Endothelial cell of umbilical vein (primary cell): ENCODE measurements around the gene GRAMD1B. TPM values are rescaled to one million over a fixed set of nuclear protein-coding genes. Genes with fewer than 3 reads are reported as not detected.

ENCODE experiments used
- BruUV-seq: library from RNA; stranded (reverse); fragments of 400-500 nt; replicated peaks from 2 replicates; lab custom pipeline; 2021; lab: Mats Ljungman, UMichigan
- CTCF ChIA-PET: fragments of 300-600, 350-600 bp; sonication (Branson Sonifier 250); formaldehyde crosslinking; loops from one replicate; lab custom pipeline; 2021; ENCODE audit warnings: antibody characterized with exemption, inconsistent platforms; lab: Charles Lee
- POLR2A ChIA-PET: fragments of 300-600, 350-600 bp; sonication (Branson Sonifier 250); formaldehyde crosslinking; loops from one replicate; lab custom pipeline; 2021; ENCODE audit warnings: antibody characterized with exemption, inconsistent platforms; lab: Charles Lee
- DNase-seq: peaks from one replicate; pipeline ENCODE4 v3.0.0-alpha.2; 2011; ENCODE audit warnings: low read depth, low spot score
- FAIRE-seq: peaks from 2 replicates; lab custom pipeline; 2011; peaks lifted over from hg19 to GRCh38; lab: Jason Lieb, UNC
- H2AFZ ChIP-seq: 2 replicates; pipeline ENCODE4 v1.6.0; 2012; ENCODE audit warnings: low read depth, low read length, control low read depth, inconsistent platforms
- H3K27ac ChIP-seq: 2 replicates; pipeline ENCODE4 v1.5.1; 2011; ENCODE audit warnings: low read depth, mild to moderate bottlenecking, control low read depth, low read length, moderate library complexity; ENCODE audit not compliant: insufficient read depth
- H3K27me3 ChIP-seq, 2 experiments: 2 replicates each; pipeline versions ENCODE4 v1.6.0 to v1.6.1; 2011; ENCODE audit warnings: low read length in 2 of 2, mixed read lengths in 1 of 2; ENCODE audit not compliant: control insufficient read depth in 2 of 2, insufficient read depth in 2 of 2
- H3K36me3 ChIP-seq, 2 experiments: 2 replicates in 1 of 2; 3 replicates in 1 of 2; pipeline ENCODE4 v1.5.1; 2011; ENCODE audit warnings: low read length in 2 of 2, mild to moderate bottlenecking in 1 of 2, moderate library complexity in 1 of 2; ENCODE audit not compliant: control insufficient read depth in 2 of 2, insufficient read depth in 2 of 2; ENCODE audit errors: extremely low read depth in 1 of 2
- H3K4me1 ChIP-seq: 3 replicates; pipeline ENCODE4 v1.5.1; 2011; ENCODE audit warnings: mild to moderate bottlenecking, low read length; ENCODE audit not compliant: control insufficient read depth, insufficient read depth; ENCODE audit errors: extremely low read depth
- H3K4me2 ChIP-seq: 2 replicates; pipeline ENCODE4 v1.6.1; 2011; ENCODE audit warnings: low read length, control low read depth, mixed read lengths; ENCODE audit not compliant: insufficient read depth
- H3K4me3 ChIP-seq, 3 experiments: fragments of 200-600 bp in 1 of 3; sonication (generic), shearing (Covaris generic) in 1 of 3; replicated peaks in 1 of 3; 2 replicates each; pipeline ENCODE4 v1.5.1; 2011 to 2016; ENCODE audit warnings: control low read depth in 3 of 3, low read length in 3 of 3, mild to moderate bottlenecking in 2 of 3, inconsistent platforms in 1 of 3, low read depth in 1 of 3, moderate library complexity in 1 of 3; ENCODE audit not compliant: insufficient read depth in 1 of 3
- H3K79me2 ChIP-seq: 2 replicates; pipeline ENCODE4 v1.6.0; 2012; ENCODE audit warnings: low read length, inconsistent platforms; ENCODE audit not compliant: control insufficient read depth, insufficient read depth
- H3K9ac ChIP-seq: replicated peaks from 2 replicates; pipeline ENCODE3; 2011; ENCODE audit warnings: low read length, control low read depth; ENCODE audit not compliant: insufficient read depth; ENCODE audit errors: extremely low read depth
- H3K9me1 ChIP-seq: replicated peaks from 3 replicates; pipeline ENCODE4 v1.6.0; 2011; ENCODE audit warnings: mild to moderate bottlenecking, low read length; ENCODE audit not compliant: control insufficient read depth, insufficient read depth; ENCODE audit errors: extremely low read depth
- H3K9me3 ChIP-seq: replicated peaks from 2 replicates; pipeline ENCODE4 v1.5.1; 2012; ENCODE audit warnings: low read length, inconsistent platforms; ENCODE audit not compliant: control insufficient read depth, insufficient read depth
- H4K20me1 ChIP-seq: replicated peaks from 2 replicates; pipeline ENCODE3; 2011; ENCODE audit warnings: mild to moderate bottlenecking, low read length; ENCODE audit not compliant: control insufficient read depth, insufficient read depth; ENCODE audit errors: extremely low read depth
- EZH2 ChIP-seq: IDR thresholded peaks from 2 replicates; pipeline ENCODE4 v1.6.1; 2012; ENCODE audit warnings: borderline replicate concordance, low read depth, mild to moderate bottlenecking, moderate library complexity, low read length, inconsistent platforms; ENCODE audit not compliant: severe bottlenecking
- FOS ChIP-seq: IDR thresholded peaks from 2 replicates; pipeline ENCODE4 v1.6.1; 2011; ENCODE audit warnings: mild to moderate bottlenecking, low read length, moderate library complexity, borderline replicate concordance; ENCODE audit not compliant: insufficient read depth
- GATA2 ChIP-seq: IDR thresholded peaks from 2 replicates; pipeline ENCODE4 v1.7.0; 2011; ENCODE audit warnings: low read depth, mild to moderate bottlenecking, moderate library complexity, mixed read lengths, low read length; ENCODE audit not compliant: insufficient read length, insufficient read depth
- JUN ChIP-seq: IDR thresholded peaks from 2 replicates; pipeline ENCODE4 v1.6.1; 2011; ENCODE audit warnings: borderline replicate concordance, low read depth; ENCODE audit not compliant: insufficient read length, insufficient read depth
- MAX ChIP-seq: IDR thresholded peaks from 2 replicates; pipeline ENCODE4 v1.6.1; 2011; ENCODE audit not compliant: insufficient read depth, insufficient read length
- MYC ChIP-seq: IDR thresholded peaks from one replicate; pipeline ENCODE4 v1.6.1; 2011; ENCODE audit warnings: mild to moderate bottlenecking, low read depth, low read length
- POLR2A ChIP-seq: IDR thresholded peaks from 2 replicates; pipeline ENCODE4 v1.6.1; 2012; ENCODE audit warnings: low read depth, mild to moderate bottlenecking, control low read depth, low read length
- POLR2AphosphoS5 ChIP-seq: IDR thresholded peaks from 2 replicates; pipeline ENCODE4 v1.6.1; 2012; ENCODE audit warnings: low read depth, mild to moderate bottlenecking, control low read depth, low read length, moderate library complexity; ENCODE audit not compliant: insufficient read depth
- dilution Hi-C: fragments of 300-500 bp; cut with MboI; formaldehyde crosslinking; loops from one replicate; pipeline ENCODE4 v1.15.0; 2019; ENCODE audit warnings: low sequenced_read_pairs; ENCODE audit not compliant: extremely low pct_ligation_motif_present
- intact Hi-C: fragments of 100-400 bp; cut with micrococcal nuclease; formaldehyde crosslinking; loops from one replicate; pipeline ENCODE4 v1.10.0; 2022
- polyA plus RNA-seq, 4 experiments: library from polyadenylated mRNA; depleted of rRNA in 3 of 4; stranded (reverse) in 3 of 4; unstranded in 1 of 4; fragments of >200 nt; gene quantifications; 2 replicates each; pipeline versions ENCODE4 v1.2.1 to v1.2.3, GENCODE V29; 2011 to 2012; ENCODE audit warnings: missing spikeins in 1 of 4
- total RNA-seq: library from RNA; stranded (reverse); gene quantifications from 2 replicates; pipeline ENCODE4 v1.2.3, GENCODE V29; 2021
- TF ChIP-seq, protein P1 (sequence below), 2 donors: IDR thresholded peaks; 1 replicate in 1 of 2; 2 replicates in 1 of 2; pipeline ENCODE4 v1.5.1; 2011; ENCODE audit warnings: low read length in 2 of 2, mild to moderate bottlenecking in 2 of 2, moderate library complexity in 2 of 2, control low read depth in 1 of 2, inconsistent platforms in 1 of 2, low read depth in 1 of 2; ENCODE audit not compliant: insufficient read depth in 1 of 2; ENCODE audit errors: extremely low read depth in 1 of 2

The GRAMD1B gene
- total and polyA plus RNA-seq, 2 donors (not counting 3 experiments of a cell fraction or from before 2014, with no cell fraction given): 5.1 to 11.1 TPM

- no peaks in the 10 kb centered on the region for H3K27me3 ChIP-seq
- ChIA-PET POLR2A (no interaction called here), CTCF (interaction anchor here (1.2 to 3.4 kb wide), 2 partner anchors 7 to 124 kb away, joined by 6 to 46 read pairs; no protein-coding TSS in a partner anchor)
- H3K4me2 ChIP-seq: no peak overlapping the region
- H3K9me3 ChIP-seq: no peaks in the 10 kb centered on the region
- H4K20me1 ChIP-seq: no peaks in the 10 kb centered on the region
- no peaks in the 10 kb centered on the region for H3K9me1 ChIP-seq
- no peaks in the 10 kb centered on the region for H3K36me3 ChIP-seq
- H3K9ac ChIP-seq: no peak overlapping the region
- dilution Hi-C loops: no loop called here
- no peak for DNase-seq
- TF ChIP-seq JUN (no peak), MAX (no peak), POLR2AphosphoS5 (no peak)
- TF ChIP-seq, protein P1, sequence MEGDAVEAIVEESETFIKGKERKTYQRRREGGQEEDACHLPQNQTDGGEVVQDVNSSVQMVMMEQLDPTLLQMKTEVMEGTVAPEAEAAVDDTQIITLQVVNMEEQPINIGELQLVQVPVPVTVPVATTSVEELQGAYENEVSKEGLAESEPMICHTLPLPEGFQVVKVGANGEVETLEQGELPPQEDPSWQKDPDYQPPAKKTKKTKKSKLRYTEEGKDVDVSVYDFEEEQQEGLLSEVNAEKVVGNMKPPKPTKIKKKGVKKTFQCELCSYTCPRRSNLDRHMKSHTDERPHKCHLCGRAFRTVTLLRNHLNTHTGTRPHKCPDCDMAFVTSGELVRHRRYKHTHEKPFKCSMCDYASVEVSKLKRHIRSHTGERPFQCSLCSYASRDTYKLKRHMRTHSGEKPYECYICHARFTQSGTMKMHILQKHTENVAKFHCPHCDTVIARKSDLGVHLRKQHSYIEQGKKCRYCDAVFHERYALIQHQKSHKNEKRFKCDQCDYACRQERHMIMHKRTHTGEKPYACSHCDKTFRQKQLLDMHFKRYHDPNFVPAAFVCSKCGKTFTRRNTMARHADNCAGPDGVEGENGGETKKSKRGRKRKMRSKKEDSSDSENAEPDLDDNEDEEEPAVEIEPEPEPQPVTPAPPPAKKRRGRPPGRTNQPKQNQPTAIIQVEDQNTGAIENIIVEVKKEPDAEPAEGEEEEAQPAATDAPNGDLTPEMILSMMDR (IDR thresholded peaks at IDR 0.05; ENCODE audit: extremely low read depth in 1 of 2, insufficient read depth in 1 of 2, low read depth in 1 of 2, low read length in 2 of 2): no peak
- no peak overlapping the region for H3K4me3 ChIP-seq
- intact Hi-C loops: no loop called here
- no peak for FAIRE-seq
- H3K27ac ChIP-seq: no peak overlapping the region
- no peak overlapping the region for H2AFZ ChIP-seq
- H3K4me1 ChIP-seq: peaks cover 9% of the 10 kb centered on the region
- no TSS peak for BruUV-seq
- H3K79me2 ChIP-seq: no peaks in the 10 kb centered on the region
These were observed 153.0 kb downstream of the GRAMD1B start for GRCh38 chr11:123582992-123583504.

DNA sequence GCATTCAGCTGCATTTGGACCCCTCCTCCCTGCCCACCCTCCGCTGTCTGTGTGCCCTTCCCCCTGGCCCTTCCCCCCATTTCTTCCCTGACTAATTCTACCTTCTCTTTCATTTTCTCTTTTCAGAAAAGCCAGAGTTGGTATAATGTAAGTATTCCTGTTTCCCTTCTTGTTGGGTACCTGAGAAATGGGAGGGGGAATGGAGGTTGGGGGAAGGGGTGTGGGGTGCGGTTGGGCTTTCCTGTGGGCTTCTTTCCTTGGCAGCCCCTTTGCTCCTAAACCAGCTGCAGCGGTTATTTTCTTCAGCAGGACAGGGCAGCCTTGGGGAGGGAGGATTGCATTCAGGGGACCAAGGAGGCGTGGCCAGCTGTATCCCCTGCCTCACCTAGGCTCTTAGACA, 154.1 kb downstream of the GRAMD1B start:
- dilution Hi-C loops: no loop called here
- H3K27me3 ChIP-seq: no peaks in the 10 kb centered on the region
- no peak for DNase-seq
- H4K20me1 ChIP-seq: no peaks in the 10 kb centered on the region
- no peak overlapping the region for H3K9ac ChIP-seq
- H3K36me3 ChIP-seq: no peaks in the 10 kb centered on the region
- ChIA-PET CTCF (interaction anchor here (1.3 kb wide), 1 partner anchor 127 kb away, joined by 3 read pairs; no protein-coding TSS in a partner anchor), POLR2A (no interaction called here)
- no peak overlapping the region for H2AFZ ChIP-seq
- FAIRE-seq: no peak
- peaks cover 9% of the 10 kb centered on the region for H3K4me1 ChIP-seq
- no peak overlapping the region for H3K4me3 ChIP-seq
- no peaks in the 10 kb centered on the region for H3K9me3 ChIP-seq
- no TSS peak for BruUV-seq
- H3K79me2 ChIP-seq: no peaks in the 10 kb centered on the region
- H3K9me1 ChIP-seq: no peaks in the 10 kb centered on the region
- no peak overlapping the region for H3K27ac ChIP-seq
- no peak overlapping the region for H3K4me2 ChIP-seq
- intact Hi-C loops: no loop called here
- no peak for TF ChIP-seq GATA2
- no peak for TF ChIP-seq POLR2A
- TF ChIP-seq EZH2: no peak
- no peak for TF ChIP-seq FOS
- TF ChIP-seq POLR2AphosphoS5: no peak
- TF ChIP-seq, protein P1 (IDR thresholded peaks at IDR 0.05; ENCODE audit: extremely low read depth in 1 of 2, insufficient read depth in 1 of 2, low read depth in 1 of 2, low read length in 2 of 2): no peak
- no peak for TF ChIP-seq JUN
- TF ChIP-seq MYC: no peak
- TF ChIP-seq MAX: no peak
